Stimulated activated CD8-positive, alpha-beta memory T cell treated with anti-CD3 and anti-CD28 coated beads, Interleukin-12 subunit alpha, Interleukin-12 subunit beta, amount 100 ng/mL, for 24 hours (primary cell): ENCODE data around the gene P2RX3.

ENCODE experiments used
- DNase-seq: peaks from one replicate; pipeline ENCODE4 v3.0.0-alpha.2; 2020; ENCODE audit errors: extremely low read depth

The P2RX3 gene

GRCh38 chr11:57421066-57421465, 82.9 kb downstream of the P2RX3 start:
- DNase-seq: no peak

GRCh38 chr11:57421805-57422204, 83.7 kb downstream of the P2RX3 start:
- no peak for DNase-seq
